SK-N-SH treated with all-trans-retinoic acid at 6 μM for 48 hours (cell line): ENCODE measurements around the gene HPSE.

Source experiments
- ARNTL ChIP-seq: fragments of 450-650 bp; formaldehyde crosslinking; IDR thresholded peaks from 2 replicates; pipeline ENCODE4 v1.5.0; 2020; ENCODE audit warnings: low read depth, mild to moderate bottlenecking, moderate library complexity, borderline replicate concordance
- TOX ChIP-seq: fragments of 250-450 bp; sonication (Bioruptor Pico); IDR thresholded peaks from 2 replicates; pipeline ENCODE4 v1.8.0; 2021; ENCODE audit warnings: mild to moderate bottlenecking, moderate library complexity, borderline replicate concordance
- ZNF565 ChIP-seq: fragments of 450-650 bp; formaldehyde crosslinking; conservative IDR thresholded peaks from 2 replicates; pipeline ENCODE4 v1.5.0; 2020; ENCODE audit warnings: low read depth, mild to moderate bottlenecking, moderate library complexity

GRCh38 chr4:83356899-83357661 is 22.4 kb upstream of the HPSE start:
- TF ChIP-seq ZNF565 (no peak), TOX (CRISPR knock-in tag) (no peak), ARNTL (no peak)
